ENCODE results near the gene RHNO1. TPM values are rescaled to one million over a fixed set of nuclear protein-coding genes. Genes with fewer than 3 reads are reported as not detected.

Gene RHNO1
- total RNA-seq, 1 experiment from 2014 or later, result 42.0 TPM

- TF ChIP-seq CTCF (conservative IDR thresholded peaks at IDR 0.05; ENCODE audit: low read depth, low read length), result no peak
- no peak for TF ChIP-seq EZH2phosphoT487 (IDR thresholded peaks at IDR 0.05; ENCODE audit: borderline replicate concordance, low read length)
- TF ChIP-seq EZH2 (IDR thresholded peaks at IDR 0.05; ENCODE audit: low read length, unreplicated experiment), result no peak
- Histone ChIP-seq H3K4me3 (ENCODE audit: low read length) (no peak within 1 kb of the TSS), H3K9me2 (replicated peaks; ENCODE audit: low read length) (no peaks in the 10 kb centered on the region), H3K27ac (ENCODE audit: low read length) (no peak within 1 kb of the TSS), H3K9ac (ENCODE audit: low read length) (no peak within 1 kb of the TSS), H2AFZ (ENCODE audit: low read length) (no peak within 1 kb of the TSS), H3K4me1 (ENCODE audit: insufficient read depth, low read length) (no peaks in the 10 kb centered on the region), H3F3A (ENCODE audit: low read length, unreplicated experiment) (no peaks in the 10 kb centered on the region), H3K27me3 (ENCODE audit: low read length) (no peaks in the 10 kb centered on the region), H3K4me2 (ENCODE audit: low read length) (no peak within 1 kb of the TSS), H3K79me2 (ENCODE audit: low read length) (no peaks in the 10 kb centered on the region), H3K36me3 (ENCODE audit: low read depth, low read length) (no peaks in the 10 kb centered on the region), H4K20me1 (ENCODE audit: low read length) (no peaks in the 10 kb centered on the region), H3K9me3 (ENCODE audit: low read length) (no peaks in the 10 kb centered on the region)
- intact Hi-C loops (cut with micrococcal nuclease), result no loop called here
- no peak for DNase-seq
- CTCF ChIA-PET, result no interaction called here
- POLR2A ChIA-PET (ENCODE audit: unreplicated experiment), result no interaction called here
- BruUV-seq (replicated peaks), result no TSS peak
- 0 out of 2 replicates have a peak, but pooled peaks have one; percentile 13 for ATAC-seq
Measured at GRCh38 chr12:2834581-2835491, 42.2 kb upstream of the RHNO1 start, which contains the start of gene NRIP2. Gene NRIP2 (minus strand): TSS chr12:2835035. CDS start chr12:2834983, 52 bp downstream.

GRCh38 chr12:2835691-2836403 is 41.2 kb upstream of the RHNO1 start:
- ATAC-seq (no peak), DNase-seq (no peak)
- Histone ChIP-seq H4K20me1 (ENCODE audit: low read length) (no peaks in the 10 kb centered on the region), H3K9me2 (replicated peaks; ENCODE audit: low read length) (no peaks in the 10 kb centered on the region), H3K27ac (ENCODE audit: low read length) (no peak overlapping the region), H2AFZ (ENCODE audit: low read length) (no peak overlapping the region), H3K79me2 (ENCODE audit: low read length) (no peaks in the 10 kb centered on the region), H3K36me3 (ENCODE audit: low read depth, low read length) (no peaks in the 10 kb centered on the region), H3K9me3 (ENCODE audit: low read length) (no peaks in the 10 kb centered on the region), H3F3A (ENCODE audit: low read length, unreplicated experiment) (no peaks in the 10 kb centered on the region), H3K27me3 (ENCODE audit: low read length) (no peaks in the 10 kb centered on the region), H3K9ac (ENCODE audit: low read length) (no peak overlapping the region), H3K4me3 (ENCODE audit: low read length) (no peak overlapping the region), H3K4me2 (ENCODE audit: low read length) (no peak overlapping the region), H3K4me1 (ENCODE audit: insufficient read depth, low read length) (no peaks in the 10 kb centered on the region)
- BruUV-seq (replicated peaks), result no TSS peak
- TF ChIP-seq CTCF (conservative IDR thresholded peaks at IDR 0.05; ENCODE audit: low read depth, low read length) (no peak), EZH2phosphoT487 (IDR thresholded peaks at IDR 0.05; ENCODE audit: borderline replicate concordance, low read length) (no peak), EZH2 (IDR thresholded peaks at IDR 0.05; ENCODE audit: low read length, unreplicated experiment) (no peak)
- intact Hi-C loops (cut with micrococcal nuclease), result no loop called here
- CTCF ChIA-PET, result no interaction called here
- POLR2A ChIA-PET (ENCODE audit: unreplicated experiment), result no interaction called here
